Measurements from ENCODE around the gene FBLL1.

GRCh38 chr5:168568738-168569137, 39.6 kb downstream of the FBLL1 start:
- TF ChIP-seq CEBPB (IDR thresholded peaks at IDR 0.05) (no peak), MAX (IDR thresholded peaks at IDR 0.05) (no peak), TCF12 (IDR thresholded peaks at IDR 0.05; ENCODE audit: low read depth) (no peak), ZBTB7A (IDR thresholded peaks at IDR 0.05; ENCODE audit: low read depth) (no peak), CREB1 (IDR thresholded peaks at IDR 0.05; ENCODE audit: low read depth) (no peak), EP300 (IDR thresholded peaks at IDR 0.05; ENCODE audit: borderline replicate concordance) (no peak), RAD21 (IDR thresholded peaks at IDR 0.05; ENCODE audit: low read depth) (no peak), TAF1 (IDR thresholded peaks at IDR 0.05; ENCODE audit: low read depth) (no peak)

All from Ishikawa (cell line).